HG03280 (cell line): ENCODE data around the gene CRELD2.

Experiments used
- ATAC-seq: cut with Tn5 transposase; IDR thresholded peaks from one replicate; pipeline ENCODE4 v1.9.1; 2021; ENCODE audit warnings: mild to moderate bottlenecking, moderate library complexity; ENCODE audit not compliant: unreplicated experiment

Gene CRELD2

GRCh38 chr22:49917974-49918910 lies at the start of gene CRELD2, which contains the start of gene ALG12:
CRELD2 (plus strand) TSS chr22:49918634; CDS start chr22:49918770, 136 bp downstream.
ALG12 (minus strand) TSS chr22:49918438; CDS start chr22:49913765, 4,673 bp downstream.
- peak; percentile 94 for ATAC-seq

- ATAC-seq, result no peak
These were observed 49.2 kb upstream of the CRELD2 start for GRCh38 chr22:49869086-49869830.

GRCh38 chr22:49869845-49870712 lies 48.4 kb upstream of the CRELD2 start:
- ATAC-seq, result no peak

GRCh38 chr22:49871482-49871881 lies 47.0 kb upstream of the CRELD2 start:
- ATAC-seq, result no peak

- no peak for ATAC-seq
These were observed 46.1 kb upstream of the CRELD2 start for GRCh38 chr22:49872347-49872746.

GRCh38 chr22:49873228-49873940 lies 45.0 kb upstream of the CRELD2 start:
- no peak for ATAC-seq

- ATAC-seq, result no peak
These were observed 40.8 kb upstream of the CRELD2 start for GRCh38 chr22:49877642-49878041.

- ATAC-seq, result no peak
These were observed 40.2 kb upstream of the CRELD2 start for GRCh38 chr22:49878206-49878605.

- ATAC-seq, result no peak
These were observed 38.6 kb upstream of the CRELD2 start for GRCh38 chr22:49879871-49880270.

- ATAC-seq, result no peak
These were observed 38.2 kb upstream of the CRELD2 start for GRCh38 chr22:49880281-49880680.

- no peak for ATAC-seq
These were observed 36.6 kb upstream of the CRELD2 start for GRCh38 chr22:49881856-49882255.

GRCh38 chr22:49882519-49883293 lies 35.7 kb upstream of the CRELD2 start:
- no peak for ATAC-seq

- ATAC-seq, result no peak
These were observed 35.2 kb upstream of the CRELD2 start for GRCh38 chr22:49883294-49883640.

GRCh38 chr22:49884075-49884474 lies 34.4 kb upstream of the CRELD2 start:
- ATAC-seq, result no peak

- ATAC-seq, result no peak
These were observed 33.8 kb upstream of the CRELD2 start for GRCh38 chr22:49884503-49885260.

GRCh38 chr22:49885281-49885680 lies 33.2 kb upstream of the CRELD2 start:
- ATAC-seq, result no peak

GRCh38 chr22:49885881-49886280 lies 32.6 kb upstream of the CRELD2 start:
- ATAC-seq, result no peak

- ATAC-seq, result no peak
These were observed 31.9 kb upstream of the CRELD2 start for GRCh38 chr22:49886346-49887063.
